PC-3 (cell line): Measurements from ENCODE around the gene CPA2.
"Not testable (repeated sequence)": the region's sequence is repeated elsewhere in the genome, so short reads cannot be mapped to it uniquely, and the experiment has no call there.

Experiments
- EZH2 ChIP-seq: fragments of 300-600 bp; sonication (generic); IDR thresholded peaks from one replicate; pipeline ENCODE4 v1.6.1; 2017; ENCODE audit warnings: antibody characterized with exemption, mild to moderate bottlenecking, low read length; ENCODE audit not compliant: unreplicated experiment
- EZH2phosphoT487 ChIP-seq: fragments of 300-600 bp; sonication (generic); IDR thresholded peaks from 2 replicates; pipeline ENCODE4 v1.6.1; 2018; ENCODE audit warnings: mild to moderate bottlenecking, antibody characterized with exemption, low read length, borderline replicate concordance
- TF ChIP-seq, protein P1 (sequence below): fragments of 300-600 bp; sonication (generic); conservative IDR thresholded peaks from 2 replicates; pipeline ENCODE4 v1.5.1; 2017; ENCODE audit warnings: antibody characterized with exemption, low read depth, mild to moderate bottlenecking, low read length

GRCh38 chr7:130229981-130230380 lies 36.7 kb upstream of the CPA2 start:
- TF ChIP-seq, protein P1, sequence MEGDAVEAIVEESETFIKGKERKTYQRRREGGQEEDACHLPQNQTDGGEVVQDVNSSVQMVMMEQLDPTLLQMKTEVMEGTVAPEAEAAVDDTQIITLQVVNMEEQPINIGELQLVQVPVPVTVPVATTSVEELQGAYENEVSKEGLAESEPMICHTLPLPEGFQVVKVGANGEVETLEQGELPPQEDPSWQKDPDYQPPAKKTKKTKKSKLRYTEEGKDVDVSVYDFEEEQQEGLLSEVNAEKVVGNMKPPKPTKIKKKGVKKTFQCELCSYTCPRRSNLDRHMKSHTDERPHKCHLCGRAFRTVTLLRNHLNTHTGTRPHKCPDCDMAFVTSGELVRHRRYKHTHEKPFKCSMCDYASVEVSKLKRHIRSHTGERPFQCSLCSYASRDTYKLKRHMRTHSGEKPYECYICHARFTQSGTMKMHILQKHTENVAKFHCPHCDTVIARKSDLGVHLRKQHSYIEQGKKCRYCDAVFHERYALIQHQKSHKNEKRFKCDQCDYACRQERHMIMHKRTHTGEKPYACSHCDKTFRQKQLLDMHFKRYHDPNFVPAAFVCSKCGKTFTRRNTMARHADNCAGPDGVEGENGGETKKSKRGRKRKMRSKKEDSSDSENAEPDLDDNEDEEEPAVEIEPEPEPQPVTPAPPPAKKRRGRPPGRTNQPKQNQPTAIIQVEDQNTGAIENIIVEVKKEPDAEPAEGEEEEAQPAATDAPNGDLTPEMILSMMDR, result not testable (repeated sequence)
- TF ChIP-seq EZH2phosphoT487, EZH2: not testable (repeated sequence)
